ENCODE results near the gene SLC35F2. TPM values are rescaled to one million over a fixed set of nuclear protein-coding genes. Genes with fewer than 3 reads are reported as not detected.
"Not testable (repeated sequence)": the region's sequence is repeated elsewhere in the genome, so short reads cannot be mapped to it uniquely, and the experiment has no call there.

Gene SLC35F2
- total RNA-seq, 1 donor from 2014 or later: 11.7 TPM

DNA sequence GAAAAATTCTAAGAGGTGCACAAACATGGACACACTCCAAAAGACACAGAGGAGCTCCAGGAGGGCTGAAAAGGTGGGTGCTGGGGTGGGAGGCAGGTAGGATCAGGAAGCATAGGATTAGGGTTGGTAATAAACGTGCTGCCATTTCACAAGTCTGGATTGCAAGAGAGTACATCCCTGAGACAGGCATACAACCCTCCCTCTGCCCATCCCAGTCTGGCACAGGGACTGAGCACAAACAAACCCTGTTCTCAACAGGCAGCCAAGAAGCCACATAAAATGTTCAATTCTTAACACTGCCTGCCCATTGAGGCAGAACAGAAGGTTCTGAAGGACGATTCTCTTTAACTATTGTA, 18.5 kb downstream of the SLC35F2 start:
- DNase-seq: no peak

DNA sequence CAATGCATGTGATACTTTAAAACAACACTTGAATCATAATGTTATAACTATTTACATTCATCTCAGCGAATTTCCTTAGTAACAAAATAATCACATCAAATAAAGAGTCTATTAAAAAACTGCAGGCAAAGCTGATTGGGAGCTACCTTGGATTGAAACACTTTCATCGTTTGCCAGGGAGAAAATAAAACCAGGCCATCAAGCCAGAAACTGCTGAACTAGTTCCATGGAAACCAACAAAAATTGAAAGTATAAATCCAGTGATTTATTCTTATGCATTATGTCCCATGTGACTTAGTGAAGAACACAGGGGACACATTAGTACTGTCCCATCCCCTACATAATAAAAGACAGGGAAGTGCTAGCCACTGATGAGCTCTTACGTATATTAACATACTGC, 21.7 kb downstream of the SLC35F2 start:
- no peak for DNase-seq

DNA sequence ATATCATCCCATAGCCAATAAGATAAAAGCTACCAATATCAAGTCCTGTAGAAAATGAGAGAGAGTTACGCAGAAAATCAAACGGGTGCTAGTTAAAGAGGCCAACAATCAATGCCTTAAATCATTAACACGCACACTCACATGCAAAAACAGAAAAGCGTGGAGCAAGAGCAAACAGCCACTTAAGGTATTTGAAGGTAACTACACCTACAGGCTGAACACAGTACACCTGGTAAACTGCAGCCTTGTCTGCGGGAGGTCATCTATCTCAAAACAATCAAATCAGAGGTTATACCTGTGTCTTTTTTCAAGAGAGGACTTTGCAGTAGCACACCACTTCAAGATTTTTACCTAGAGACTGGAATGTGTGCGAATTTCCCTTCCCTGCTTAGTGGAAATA, 23.6 kb downstream of the SLC35F2 start:
- DNase-seq: no peak

DNA sequence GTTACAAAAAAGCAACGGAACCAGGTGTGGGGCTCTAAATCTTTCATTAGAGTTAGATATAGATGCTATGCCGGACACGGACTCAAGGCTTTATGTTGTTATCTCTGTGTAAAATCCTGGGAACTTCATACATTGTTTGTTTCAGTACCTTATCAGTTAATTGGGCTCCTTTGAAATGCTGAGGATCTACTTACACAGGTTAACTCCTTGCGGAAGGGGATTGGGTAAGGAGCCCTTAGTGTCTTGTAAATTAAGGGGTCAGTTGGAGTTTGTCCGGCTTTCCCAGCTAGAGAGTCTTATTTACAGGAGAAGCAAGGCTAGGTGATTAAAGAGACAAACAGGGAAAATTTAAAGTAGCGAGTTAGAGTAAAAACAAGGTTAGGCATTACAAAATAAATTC, 24.7 kb downstream of the SLC35F2 start:
- not testable (repeated sequence) for DNase-seq

DNA sequence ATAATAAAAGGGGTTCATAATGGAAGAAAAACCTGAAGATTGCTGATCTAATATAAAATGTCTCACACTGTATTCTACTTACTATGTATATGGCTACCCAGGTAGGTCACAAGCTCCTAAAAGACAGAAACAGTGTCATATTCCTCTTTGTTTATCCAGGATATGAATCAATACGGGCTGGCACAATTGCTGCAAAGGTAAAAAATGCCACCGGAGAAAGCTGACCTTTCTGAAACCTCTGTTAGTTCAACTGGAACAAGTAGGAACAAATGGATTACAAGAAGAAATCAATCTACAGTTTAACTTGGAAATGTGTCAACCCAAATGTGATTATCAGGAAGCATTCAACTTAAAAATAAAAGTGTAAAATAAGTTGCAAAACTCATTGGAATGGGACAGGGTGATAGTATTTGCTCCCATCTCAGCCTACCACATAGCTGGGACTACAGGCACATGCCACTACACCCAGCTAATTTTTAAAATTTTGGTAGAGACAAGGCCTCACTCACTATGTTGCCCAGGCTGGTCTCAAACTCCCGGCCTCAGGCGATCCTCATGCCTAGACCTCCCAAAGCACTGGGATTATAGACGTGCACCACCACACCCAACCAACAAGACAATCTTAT, 27.6 kb downstream of the SLC35F2 start:
- DNase-seq: no peak

DNA sequence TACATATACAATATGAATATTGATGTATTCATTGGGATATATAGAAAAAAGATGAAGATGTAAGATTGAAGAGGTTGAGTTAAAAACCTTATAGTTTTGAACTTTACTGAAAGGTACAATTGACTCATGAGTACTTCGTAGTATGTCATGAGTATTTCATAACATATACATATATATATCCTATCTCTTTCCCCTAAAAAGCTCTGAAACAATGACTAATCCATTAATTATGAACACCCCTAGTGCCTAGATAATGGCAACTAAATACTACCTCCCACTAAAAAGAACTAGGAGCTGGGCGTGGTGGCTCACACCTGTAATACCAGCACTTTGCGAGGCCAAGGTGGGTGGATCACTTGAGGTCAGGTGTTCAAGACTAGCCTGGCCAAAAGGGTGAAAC, 31.5 kb downstream of the SLC35F2 start:
- DNase-seq: no peak

DNA sequence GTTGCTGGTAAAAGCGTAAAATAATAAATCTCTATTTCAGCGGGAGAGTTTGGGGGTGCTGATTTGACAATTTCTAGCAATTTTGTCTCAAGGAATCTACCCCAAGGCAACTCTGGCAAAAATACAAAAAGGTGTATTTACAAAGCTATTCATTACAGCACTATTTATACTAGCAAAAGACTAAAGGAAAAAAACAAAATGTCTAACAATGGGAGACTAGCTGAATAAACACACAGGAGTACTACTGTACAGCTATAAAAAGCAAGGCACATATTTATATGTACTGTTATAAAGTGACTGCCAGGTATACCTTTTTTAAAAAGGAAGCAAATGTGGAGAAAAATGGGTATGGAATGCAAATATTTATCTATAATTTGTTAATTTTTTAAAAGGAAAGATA, 32.7 kb downstream of the SLC35F2 start:
- DNase-seq: no peak

DNA sequence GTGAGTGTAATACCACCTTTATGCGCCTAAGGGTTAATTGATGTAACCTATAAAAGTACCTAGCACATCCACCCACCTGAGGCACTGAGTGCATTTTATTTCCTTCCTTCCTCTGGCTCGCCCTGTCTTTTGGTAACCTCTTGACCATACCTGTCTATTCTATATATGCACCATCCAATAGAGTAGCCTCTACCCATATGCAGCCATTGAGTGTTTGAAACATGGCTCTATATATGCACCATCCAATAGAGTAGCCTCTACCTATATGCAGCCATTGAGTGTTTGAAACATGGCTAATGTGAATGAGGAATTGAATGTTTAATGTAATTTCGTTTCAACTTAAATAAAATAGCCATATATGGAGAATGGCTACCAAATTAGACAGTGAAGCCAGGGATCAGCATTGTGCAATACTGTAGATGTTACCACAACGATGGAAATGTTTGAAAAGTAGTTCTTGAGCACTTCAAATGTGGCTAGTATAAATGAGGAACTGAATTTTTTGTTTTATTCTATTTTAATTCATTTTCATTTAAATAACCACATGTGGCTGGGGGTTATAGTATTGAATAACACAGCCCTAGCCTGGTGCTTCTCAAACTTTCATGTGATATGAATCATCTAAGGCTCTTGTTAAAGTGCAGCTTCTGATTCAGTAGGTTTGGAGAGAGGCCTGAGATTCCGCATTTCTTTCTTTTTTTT, 33.8 kb downstream of the SLC35F2 start:
- DNase-seq: no peak

DNA sequence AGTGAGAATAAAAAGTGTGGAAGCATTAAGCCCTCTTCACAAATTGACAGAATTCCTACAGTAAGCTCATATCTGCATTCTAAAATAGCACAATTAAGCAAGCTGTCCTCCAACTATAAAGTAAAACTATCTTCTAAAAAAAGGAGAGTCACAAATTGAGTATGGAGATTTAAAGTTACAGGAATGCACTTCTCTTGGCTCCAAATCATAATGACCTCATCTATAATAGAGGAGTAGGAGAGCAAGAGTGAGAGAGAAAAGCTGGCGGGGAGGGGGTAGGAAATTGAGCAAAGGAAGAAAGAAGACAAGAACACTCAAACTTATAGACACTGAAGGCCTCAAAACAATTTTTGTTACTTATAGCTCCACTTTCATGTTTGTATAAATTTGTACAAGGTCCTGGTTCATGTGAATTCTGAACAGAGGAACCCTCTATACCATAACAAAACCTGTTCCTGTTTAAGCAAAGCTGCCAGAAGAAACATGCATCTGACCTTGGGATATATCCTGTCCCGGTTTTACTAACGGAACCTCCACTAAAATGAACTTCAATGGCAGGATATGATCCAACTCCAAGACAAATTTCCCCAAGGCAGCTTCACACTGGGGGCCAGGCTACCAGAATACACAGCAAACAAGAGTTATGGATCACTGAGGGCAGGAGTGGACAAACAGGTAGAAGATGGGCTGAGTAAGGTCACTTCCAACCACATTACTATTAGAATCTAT, 37.2 kb downstream of the SLC35F2 start:
- DNase-seq: peak; percentile 5

DNA sequence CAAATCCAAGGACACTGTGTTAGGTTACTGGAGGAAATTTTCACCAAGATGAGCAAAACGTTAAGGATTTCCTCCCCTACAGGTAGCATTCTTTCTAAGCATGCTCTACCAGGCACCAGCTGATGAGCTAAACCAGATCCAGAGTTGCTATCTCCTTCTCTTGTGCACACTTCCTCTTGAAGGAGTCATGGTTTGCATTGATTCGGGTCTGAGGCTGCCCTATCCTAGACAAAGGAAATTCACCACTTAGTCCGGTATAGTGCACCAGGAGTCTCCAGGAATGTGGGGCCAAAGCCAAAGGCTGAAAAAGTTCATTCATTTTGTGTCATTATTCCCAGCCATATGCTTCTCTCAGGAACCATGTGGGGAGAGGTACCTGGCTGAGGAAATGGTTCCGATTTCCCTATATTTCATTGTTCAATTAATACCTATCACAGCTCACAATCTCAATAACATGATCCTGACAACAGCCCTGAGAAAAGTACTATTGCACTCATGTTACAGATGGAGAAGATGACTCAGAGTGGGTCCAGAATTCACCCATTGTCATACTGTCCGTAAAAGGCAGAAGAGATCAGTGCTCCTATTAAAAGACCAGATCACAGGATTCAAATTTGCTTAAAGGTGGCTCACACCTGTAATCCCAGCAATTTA, 39.1 kb downstream of the SLC35F2 start:
- no peak for DNase-seq

DNA sequence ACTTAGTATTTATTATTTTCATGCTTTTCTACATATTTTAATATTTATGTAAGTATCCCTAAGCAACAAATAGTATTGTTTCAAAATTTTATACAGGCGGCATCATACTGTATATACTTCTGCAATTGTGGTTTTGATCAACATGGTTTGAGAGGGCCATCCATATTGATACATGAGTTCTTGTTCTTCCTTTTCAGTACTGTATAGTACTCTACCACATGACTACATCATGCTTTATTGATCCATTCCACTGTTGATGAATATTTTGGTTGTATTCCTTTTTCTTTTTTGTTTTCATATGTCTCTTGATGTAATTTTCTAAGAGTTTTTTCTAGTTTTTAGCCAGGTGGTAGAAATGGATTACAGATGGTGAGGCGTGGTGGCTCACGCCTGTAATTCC, 40.1 kb downstream of the SLC35F2 start:
- no peak for DNase-seq

DNA sequence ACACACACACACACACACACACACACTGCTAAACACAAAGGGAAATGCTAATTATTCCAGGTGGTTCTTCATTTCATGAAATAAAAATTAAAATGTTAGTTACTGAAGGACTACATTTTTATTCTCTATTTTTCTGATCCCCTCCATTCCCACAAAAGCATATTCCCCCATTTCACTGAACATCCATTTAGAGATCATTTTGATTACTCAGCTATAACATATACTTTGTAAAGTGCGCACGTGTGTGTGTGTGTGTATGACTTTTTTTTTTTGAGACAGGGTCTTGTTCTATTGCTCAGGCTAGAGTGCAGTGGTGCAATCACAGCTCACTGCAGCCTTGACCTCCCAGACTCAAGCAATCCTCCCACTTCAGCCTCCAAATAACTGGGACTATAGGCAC, 42.6 kb downstream of the SLC35F2 start:
- DNase-seq: no peak

DNA sequence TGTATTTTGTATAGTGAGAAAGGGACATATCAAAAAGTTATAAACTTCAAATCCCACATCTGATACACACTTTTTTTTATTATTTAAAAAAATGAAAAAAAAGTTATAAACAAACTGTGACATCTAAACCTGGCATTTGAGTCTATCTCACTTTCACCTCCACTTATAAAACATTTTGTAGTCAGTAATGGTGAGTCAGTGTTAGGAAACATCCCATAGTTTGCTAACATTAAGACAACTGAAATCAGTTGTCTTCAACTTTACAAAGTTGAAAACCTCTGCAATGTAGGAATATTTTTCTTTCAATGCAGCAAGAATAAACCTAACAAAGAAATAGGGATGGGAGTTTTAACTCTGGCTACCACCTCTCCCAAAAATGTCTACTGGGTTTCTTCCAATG, 47.7 kb downstream of the SLC35F2 start:
- no peak for DNase-seq

DNA sequence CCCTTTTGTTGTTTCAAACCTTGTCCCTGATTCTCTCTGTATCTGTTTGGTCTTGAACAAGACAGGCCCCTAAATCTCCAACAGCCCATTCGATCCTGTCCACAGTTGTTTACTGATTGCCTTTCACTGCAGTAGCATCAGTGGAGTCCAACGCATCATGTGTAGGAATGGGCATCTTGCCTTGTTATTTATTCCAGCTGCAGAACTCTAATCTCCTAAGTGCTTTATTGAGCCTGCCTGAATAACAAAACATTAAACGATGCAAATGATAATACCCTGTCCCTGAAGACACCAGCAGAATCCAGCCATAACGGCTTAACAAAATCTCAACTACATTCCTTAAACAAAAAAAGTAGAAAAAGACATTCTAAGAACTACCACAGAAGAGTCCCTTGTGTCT, 50.1 kb downstream of the SLC35F2 start:
- peak; percentile 24 for DNase-seq

DNA sequence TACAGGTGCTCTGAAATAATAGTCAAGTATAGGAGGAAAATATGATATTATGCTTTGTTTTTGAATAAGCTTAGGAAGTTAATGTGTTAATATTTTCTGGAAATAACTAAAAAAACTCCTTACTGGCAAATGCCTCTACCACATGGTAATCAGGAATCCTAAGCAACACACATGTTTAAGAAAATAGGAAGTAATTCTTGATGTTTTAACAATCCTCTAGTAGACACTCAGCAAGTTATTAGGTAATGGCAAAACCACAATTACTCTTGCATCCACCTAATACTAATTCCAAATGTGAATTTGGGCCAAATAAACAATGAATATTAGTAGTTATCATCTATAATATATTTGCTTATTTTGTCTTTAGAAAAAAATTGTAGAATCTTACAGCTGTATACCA, 53.6 kb downstream of the SLC35F2 start:
- DNase-seq: no peak

DNA sequence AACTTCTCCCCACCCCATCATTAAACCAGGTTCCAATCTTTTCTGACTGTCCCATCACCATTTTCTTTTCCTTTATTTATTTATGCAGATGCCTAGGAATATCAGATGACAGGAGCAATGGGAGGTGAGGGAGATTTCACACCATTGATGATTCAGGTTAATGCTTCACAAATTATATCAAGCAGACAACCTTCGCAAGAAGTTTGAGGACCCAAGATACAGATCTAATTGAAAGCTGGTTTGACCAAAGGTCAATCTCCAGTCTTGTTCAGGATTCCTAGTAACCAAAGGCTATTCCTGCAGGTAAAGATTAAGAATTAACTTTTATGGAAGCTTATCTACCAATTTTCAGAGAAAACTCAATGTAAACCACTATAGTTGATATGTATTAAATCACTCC, 54.4 kb downstream of the SLC35F2 start:
- DNase-seq: no peak

DNA sequence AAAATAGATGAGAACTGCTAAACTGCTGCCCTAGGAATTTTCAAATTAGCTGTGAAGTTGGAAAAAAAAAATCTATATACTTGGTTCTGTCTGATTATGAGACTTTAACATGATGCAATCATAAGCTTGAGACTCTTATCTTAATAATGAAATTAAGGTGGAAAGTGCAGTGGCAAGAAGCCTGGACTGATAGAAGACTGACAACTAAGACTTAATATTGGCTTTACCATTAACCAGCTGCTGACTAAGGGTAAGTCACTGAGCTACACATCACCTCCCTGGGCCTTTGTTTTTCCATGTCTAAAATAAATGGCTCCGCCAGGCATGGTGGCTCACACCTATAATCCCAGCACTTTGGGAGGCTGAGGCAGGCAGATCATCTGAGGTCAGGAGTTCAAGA, 56.9 kb downstream of the SLC35F2 start:
- DNase-seq: no peak

DNA sequence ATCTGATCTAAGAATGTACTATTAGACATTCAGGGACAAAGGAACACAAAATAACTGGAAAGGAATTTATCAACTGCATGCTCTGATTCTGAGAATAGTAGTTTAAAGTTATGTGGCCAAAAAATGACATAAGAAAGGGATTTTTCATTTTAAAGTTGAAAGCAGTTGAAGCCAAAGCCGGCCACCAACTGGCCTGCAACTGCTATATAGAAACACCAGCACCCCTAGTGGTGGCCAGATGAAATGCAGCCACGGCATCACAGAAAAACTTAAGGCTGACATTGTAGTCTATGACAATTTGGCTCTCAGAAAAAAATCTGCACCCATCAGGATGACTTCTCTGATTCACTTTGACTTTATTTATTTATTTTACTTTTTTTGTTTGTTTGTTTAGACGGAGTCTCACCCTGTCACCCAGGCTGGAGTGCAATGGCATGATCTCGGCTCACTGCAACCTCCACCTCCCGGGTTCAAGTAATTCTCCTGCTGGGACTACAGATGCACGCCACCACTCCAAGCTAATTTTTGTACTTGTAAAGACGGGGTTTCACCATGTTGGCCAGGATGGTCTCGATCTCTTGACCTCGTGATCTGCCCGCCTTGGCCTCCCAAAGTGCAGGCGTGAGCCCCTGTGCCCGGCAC, 59.2 kb downstream of the SLC35F2 start:
- DNase-seq: peak; percentile 35

DNA sequence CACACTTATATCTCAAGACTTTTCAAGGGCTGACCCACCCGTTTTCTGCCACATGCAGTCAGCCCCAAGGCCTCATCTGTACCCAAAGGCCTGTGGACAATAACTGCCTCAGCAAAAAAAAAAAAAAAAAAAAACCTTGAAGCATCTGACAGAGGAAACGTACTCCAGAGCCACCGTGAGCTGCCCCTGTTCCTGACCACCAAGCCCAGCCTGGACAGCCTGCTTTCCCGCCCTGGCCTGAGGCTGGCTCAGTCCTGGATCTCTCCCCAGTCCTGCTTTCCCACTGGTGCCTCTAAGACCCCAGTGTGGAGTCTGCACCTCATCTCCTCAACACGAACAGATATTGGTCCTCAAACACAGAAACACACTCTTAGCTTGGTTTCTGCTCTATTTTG, 66.5 kb downstream of the SLC35F2 start:
- no peak for DNase-seq

DNA sequence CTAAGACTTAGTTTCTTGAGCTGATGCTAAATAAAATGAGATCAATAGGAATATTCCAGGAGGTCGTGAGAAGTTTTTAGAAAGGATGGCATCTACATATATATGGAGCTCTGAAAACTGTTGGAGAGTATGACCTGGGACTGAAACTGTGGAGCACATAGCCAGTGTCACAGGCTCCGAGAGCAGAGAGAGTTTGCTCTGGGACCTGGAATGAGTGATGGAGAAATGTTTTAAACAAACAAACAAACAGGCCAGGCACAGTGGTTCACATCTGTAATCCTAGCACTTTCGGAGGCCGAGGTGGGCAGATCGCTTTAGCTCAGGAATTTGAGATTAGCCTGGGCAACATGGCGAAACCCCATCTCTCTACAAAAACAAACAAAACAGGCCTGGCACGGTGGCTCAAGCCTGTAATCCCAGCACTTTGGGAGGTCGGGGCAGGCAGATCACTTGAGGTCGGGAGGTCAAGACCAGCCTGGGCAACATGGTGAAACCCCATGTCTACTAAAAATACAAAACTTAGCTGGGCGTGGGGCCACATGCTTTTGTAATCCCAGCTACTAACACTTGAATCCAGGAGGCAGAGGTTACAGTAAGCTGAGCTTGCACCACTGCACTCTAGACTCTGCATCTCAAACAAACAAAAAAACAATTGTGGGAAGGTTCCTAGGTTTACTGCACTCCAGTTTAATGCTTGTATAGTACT, 67.1 kb downstream of the SLC35F2 start:
- DNase-seq: no peak

DNA sequence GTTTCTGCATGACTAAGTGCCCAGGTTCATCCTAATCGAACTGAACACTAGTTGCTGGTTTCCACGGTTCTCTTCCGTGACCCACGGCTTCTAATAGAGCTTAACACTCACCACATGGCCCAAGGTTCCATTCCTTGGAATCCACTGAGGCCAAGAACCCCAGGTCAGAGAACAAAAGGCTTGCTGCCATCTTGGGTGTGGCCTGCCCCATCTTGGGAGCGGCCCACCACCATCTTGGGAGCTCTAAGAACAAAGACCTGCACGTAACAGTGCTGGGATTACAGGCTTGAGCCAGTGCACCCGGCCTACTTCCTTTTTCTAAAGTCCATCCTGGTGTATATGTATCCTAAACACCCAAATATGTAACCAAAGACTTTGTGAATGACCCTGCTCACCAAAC, 68.8 kb downstream of the SLC35F2 start:
- DNase-seq: no peak

DNA sequence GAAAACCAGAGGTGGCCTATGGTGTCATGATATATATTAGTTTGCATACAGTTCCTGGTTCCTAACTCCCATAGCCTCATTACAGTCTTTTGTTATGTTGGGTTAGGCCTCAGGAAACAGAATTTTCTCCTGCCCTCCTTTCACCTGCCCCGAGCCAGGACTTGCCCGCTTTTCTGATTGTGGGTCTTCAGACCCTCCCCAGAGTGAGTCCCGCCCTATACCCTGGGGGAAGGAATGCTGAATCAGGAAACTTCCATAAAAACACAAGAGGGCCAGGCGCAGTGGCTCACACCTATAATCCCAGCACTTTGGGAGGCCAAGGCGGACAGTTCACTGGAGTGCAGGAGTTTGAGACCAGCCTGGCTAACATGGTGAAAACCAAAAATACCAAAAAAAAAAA, 70.9 kb downstream of the SLC35F2 start:
- DNase-seq: no peak
